Activated T-helper 9 cell treated with anti-CD3 and anti-CD28 coated beads, Interleukin-2, amount 50 U/mL, for 16 hours (primary cell): ENCODE data around the gene ZNF567.

Experiments
- DNase-seq: peaks from one replicate; pipeline ENCODE4 v3.0.0-alpha.2; 2020; ENCODE audit warnings: low read depth

Gene ZNF567

DNA sequence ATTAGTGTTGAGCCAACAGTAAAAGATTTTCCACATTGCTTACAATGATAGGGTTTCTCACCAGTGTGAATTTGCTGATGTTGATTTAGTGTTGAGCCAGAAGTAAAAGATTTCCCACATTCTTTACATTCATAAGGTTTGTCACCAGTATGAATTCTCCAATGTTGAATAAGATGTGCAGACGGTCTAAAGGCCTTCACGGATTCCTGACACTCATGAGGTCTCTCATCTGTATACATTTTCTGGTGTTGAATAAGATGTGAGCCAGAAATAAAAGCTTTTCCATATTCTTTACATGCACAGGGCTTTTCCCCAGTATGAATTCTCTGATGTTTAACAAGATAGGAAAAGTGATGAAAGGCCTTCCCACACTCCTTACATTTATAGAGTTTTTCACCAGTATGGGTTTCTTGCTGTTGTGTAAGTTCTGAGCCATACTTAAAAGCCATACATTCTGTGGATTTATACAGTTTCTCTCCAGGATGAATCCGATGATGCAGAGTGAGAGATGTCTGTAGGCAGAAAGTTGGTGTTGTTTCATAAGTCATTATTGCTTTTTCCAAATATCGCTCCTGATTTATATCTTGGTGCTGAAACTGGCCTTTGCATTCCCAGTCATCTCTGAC lies 62.8 kb downstream of the ZNF567 start:
- DNase-seq: no peak
